HG03066 (cell line): ENCODE data around the gene DAAM2.

ENCODE experiments used
- ATAC-seq: cut with Tn5 transposase; IDR thresholded peaks from one replicate; pipeline ENCODE4 v1.9.1; 2021; ENCODE audit warnings: low read depth; ENCODE audit not compliant: unreplicated experiment

The DAAM2 gene

GRCh38 chr6:39881851-39882530 is 89.8 kb downstream of the DAAM2 start:
- ATAC-seq: no peak

GRCh38 chr6:39882531-39882899 is 90.3 kb downstream of the DAAM2 start:
- ATAC-seq: no peak

DNA sequence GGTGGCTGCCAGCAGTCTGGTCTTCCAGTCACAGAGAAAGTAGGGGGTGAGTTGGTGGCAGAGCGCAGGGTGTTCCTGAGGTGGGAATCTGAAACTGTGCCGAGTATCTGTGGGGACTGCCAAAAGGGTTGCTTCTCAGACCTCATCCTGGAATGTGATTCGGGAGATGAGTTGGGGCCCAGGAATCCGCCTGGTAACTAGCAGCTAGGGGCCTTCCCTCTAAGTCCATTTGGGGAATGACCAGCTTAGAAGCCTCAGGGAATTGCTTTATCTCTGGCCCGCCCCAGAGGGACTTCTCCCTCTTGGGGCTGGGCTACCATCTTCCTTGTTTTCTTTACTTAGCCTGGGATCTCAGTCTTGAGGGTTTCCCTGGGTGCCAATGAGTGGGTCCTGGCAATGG is 92.5 kb downstream of the DAAM2 start:
- ATAC-seq: no peak

- ATAC-seq: no peak
Measured at GRCh38 chr6:39885691-39886090, 93.5 kb downstream of the DAAM2 start.

- ATAC-seq: no peak
Measured at GRCh38 chr6:39886871-39887270, 94.7 kb downstream of the DAAM2 start.

DNA sequence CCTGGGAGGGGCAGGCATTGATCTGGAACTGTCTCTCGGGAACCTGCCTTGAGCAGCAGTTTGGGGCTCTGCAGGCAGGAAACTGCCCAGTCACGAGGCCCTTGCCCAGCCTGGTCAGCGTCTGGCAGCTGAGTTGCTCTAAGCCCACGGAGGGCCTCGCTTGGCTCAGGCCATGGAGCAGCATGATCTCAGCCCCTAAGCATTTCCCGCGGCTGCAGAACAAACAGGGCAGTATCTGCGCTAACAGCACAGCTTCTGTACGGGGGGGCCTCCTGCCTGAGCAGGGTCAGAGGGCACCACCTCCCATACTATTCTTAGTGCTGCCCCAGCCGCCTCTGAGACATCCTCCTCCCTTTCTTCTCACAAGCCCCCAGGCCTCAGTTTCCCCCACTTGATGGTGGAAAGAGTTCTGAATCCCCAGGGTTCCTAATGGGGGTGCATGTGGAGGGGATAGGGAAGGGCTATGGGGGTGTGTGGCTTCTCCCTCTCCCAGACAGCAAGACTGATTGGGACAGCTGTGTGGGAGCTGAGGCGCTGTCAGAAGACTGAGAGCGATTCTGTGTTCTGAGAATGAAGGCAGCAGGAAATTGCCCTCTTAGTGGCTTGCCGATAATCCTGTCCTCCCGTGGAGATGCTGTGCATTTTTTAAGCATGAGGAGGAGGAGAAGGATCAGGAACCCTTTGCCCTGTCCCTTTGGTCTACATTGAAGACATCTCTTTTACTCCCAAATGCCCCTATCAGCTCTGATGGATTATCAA is 95.7 kb downstream of the DAAM2 start:
- ATAC-seq: no peak

DNA sequence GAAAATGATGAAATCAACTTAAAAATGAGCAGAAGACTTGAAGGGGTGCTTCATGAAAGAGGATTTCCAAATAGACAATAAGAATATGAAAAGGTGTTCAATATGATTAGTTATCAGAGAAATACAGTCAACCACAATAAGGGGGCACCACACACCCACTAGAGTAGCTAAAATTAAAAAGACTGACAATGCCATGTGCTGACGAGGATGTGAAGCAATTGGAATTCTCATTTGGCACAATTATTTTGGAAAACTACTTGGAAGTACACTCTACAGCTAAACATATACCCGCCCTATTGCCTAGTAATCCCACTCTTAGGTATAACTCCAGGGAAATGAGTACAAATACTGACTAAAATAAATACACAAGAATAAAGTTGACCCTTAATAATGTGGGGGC is 97.1 kb downstream of the DAAM2 start:
- no peak for ATAC-seq

DNA sequence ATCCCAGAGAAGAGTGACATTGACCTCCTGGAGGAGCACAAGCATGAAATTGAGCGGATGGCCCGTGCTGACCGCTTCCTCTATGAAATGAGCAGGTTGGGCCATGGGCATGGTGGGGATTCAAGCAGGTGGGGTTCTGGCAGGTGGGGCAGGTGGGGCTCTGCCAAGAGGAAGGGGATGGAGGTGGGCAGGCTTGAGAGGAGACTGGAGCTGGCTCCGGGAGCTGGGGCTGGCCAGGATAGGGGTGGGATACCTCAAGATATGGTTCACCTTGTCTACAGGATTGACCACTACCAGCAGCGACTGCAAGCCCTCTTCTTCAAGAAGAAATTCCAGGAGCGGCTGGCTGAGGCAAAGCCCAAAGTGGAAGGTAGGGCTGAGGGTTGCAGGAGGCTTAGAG is 99.2 kb downstream of the DAAM2 start:
- no peak for ATAC-seq

GRCh38 chr6:39891976-39892375 is 99.8 kb downstream of the DAAM2 start:
- ATAC-seq: no peak

- ATAC-seq: no peak
Measured at GRCh38 chr6:39892490-39893129, 100.4 kb downstream of the DAAM2 start.

DNA sequence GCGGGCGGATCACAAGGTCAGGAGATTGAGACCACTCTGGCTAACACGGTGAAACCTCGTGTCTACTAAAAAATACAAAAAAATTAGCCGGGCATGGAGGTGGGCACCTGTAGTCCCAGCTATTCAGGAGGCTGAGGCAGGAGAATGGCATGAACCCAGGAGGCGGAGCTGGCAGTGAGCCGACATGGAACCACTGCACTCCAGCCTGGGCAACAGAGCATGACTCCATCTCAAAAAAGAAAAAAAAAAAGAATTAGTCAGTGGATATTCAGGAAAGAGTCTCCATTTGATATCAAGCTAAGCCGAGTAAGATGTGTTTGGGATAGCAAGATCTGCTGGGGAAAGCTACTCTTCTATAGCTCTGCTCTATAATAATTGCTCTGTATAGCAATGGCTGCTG is 101.1 kb downstream of the DAAM2 start:
- ATAC-seq: no peak

- ATAC-seq: no peak
Measured at GRCh38 chr6:39896701-39897100, 104.5 kb downstream of the DAAM2 start.

DNA sequence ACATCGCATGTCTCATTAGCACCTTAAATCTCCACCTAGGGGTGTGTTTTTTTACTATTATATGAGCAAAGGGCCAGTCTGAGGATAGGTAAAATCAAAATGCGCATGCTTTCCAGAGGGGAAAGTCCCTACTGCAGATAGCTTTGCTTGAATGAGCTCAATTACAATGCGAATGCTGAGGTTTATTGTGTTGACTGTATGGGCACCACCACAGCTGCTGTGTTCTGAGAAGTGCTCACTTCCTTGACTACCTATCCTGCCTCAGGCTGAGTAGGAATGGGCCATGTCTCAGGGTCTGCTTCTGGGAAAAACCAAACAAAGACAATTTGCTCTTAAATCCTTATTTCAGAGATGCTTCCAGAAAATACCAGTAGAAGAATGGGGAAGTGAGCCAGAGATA is 105.5 kb downstream of the DAAM2 start:
- no peak for ATAC-seq

DNA sequence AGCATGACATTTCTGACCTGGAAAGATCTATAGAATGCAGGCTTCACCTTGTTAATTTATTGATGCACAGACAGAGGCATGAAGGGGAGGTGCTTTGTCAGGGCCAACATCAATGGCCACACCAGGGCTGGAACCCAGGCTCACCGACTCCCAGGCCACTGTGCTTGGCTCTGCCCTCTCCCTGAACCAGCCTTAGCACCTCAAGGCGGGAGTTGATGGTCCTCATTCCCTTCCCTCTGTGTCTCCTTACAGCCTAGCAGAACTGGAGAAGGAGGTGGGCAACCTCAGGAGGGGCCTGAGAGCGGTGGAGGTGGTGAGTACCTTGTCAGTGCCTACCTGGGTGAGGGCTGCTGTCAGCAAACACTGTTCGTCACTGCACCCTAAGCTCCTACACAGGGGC is 106.4 kb downstream of the DAAM2 start:
- ATAC-seq: no peak

DNA sequence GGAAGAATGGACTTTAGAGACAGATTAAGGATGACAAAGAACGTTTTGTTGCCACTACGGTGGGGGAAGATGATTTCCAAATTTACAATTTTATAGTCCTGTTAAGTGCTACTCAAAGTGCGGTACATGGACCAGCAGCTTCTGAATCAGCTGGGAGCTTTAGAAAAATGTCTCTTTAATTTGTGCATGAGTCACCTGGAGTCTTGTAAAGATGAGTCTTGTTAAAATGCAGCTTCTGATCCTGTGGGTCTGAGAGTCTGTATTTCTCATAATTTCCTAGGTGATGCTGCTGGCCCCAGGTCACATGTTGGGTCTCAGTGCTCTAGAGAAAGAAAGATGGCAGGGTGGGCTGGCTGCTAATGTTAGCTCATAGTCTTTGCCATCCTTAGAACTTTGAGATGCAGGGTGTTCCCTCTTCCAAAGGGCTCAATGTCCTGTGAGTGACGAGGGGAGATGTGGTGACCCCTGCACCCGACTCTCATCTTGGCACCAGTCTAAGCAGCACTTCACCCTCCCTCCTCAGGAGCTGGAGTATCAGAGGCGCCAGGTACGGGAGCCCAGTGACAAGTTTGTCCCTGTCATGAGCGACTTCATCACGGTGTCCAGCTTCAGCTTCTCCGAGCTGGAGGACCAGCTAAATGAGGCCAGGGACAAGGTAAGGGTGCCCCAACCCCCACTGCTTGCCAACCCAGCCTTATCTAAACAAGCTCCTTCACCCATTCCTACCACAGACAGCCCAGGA is 107.5 kb downstream of the DAAM2 start:
- ATAC-seq: no peak

DNA sequence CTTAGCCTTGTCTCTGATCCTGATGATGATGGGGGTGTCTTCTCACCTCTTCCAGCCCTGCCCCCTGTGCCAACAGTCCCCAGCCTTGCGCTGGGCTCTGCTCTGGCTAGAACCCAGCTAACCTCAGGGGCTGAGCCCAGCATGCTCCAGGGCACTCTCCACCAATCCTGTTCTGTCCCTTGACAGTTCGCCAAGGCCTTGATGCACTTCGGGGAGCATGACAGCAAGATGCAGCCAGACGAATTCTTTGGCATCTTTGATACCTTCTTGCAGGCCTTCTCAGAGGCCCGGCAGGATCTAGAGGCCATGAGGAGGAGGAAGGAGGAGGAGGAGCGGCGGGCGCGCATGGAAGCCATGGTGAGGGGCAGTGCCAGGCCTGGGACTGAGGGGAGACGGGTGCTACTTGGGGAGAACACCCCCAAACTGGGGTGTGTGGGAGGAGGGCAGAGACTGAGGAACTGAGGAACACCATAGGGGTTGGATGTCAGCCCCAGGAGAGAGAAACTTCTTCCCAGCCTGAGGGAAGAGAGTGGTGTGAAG is 109.0 kb downstream of the DAAM2 start:
- no peak for ATAC-seq

DNA sequence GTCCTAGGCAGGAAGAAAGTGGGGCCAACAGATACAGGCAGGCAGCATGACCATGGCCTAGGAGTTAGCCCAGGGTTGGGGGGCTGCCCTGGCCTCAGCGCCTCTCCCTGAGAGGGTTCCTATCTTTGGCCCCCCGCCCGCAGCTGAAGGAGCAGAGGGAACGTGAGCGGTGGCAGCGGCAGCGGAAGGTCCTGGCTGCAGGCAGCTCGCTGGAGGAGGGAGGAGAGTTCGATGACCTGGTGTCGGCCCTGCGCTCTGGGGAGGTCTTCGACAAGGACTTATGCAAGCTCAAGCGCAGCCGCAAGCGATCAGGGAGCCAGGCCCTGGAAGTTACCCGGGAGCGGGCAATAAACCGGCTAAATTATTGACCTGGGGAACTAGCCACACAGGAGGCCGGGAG is 109.5 kb downstream of the DAAM2 start:
- no peak for ATAC-seq

DNA sequence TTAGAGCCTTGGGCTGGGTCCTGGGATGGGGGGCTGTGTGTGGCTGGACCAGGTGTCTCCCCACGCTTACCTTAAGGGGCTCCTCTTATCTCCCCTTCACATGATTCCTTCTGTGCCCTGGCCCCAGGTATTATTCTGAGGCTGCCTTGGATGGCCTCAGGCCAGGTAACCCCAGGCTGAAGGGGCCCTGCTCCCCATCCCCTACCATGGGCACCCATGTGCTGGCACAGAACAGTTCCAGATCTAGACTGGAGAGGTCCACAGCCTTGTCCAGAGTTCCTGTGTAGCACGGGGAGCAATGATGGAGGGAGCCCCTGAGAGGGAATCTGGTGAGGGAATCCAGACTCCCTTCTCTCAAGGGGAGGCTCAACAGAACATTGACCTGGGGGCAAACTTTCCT is 110.0 kb downstream of the DAAM2 start:
- no peak for ATAC-seq

- no peak for ATAC-seq
Measured at GRCh38 chr6:39902786-39903465, 110.8 kb downstream of the DAAM2 start.

DNA sequence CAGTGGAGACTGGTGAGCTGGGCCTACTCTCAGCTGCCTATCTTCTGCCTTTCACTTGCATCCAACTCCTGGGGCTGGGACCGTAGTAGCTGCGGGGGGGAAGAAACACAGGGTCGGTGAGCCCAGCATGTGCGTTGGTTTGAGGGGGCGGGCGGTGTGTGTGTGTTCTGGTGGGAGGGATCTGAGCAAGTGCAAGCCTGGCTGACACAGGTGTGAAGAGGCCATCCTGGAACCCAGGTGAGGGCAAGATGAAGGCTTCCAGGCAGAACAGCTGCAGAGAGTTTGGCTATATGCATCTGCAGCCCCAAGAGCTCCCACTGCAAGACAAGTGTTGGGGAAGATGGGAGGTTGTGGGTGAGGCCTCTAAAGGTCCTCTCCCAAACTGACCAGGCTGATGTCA is 111.5 kb downstream of the DAAM2 start:
- ATAC-seq: no peak
